ENCODE results near the gene SCAMP3. TPM values are rescaled to one million over a fixed set of nuclear protein-coding genes. Genes with fewer than 3 reads are reported as not detected.

The SCAMP3 gene
- 152 and 158 TPM in 2 replicates for total RNA-seq

DNA sequence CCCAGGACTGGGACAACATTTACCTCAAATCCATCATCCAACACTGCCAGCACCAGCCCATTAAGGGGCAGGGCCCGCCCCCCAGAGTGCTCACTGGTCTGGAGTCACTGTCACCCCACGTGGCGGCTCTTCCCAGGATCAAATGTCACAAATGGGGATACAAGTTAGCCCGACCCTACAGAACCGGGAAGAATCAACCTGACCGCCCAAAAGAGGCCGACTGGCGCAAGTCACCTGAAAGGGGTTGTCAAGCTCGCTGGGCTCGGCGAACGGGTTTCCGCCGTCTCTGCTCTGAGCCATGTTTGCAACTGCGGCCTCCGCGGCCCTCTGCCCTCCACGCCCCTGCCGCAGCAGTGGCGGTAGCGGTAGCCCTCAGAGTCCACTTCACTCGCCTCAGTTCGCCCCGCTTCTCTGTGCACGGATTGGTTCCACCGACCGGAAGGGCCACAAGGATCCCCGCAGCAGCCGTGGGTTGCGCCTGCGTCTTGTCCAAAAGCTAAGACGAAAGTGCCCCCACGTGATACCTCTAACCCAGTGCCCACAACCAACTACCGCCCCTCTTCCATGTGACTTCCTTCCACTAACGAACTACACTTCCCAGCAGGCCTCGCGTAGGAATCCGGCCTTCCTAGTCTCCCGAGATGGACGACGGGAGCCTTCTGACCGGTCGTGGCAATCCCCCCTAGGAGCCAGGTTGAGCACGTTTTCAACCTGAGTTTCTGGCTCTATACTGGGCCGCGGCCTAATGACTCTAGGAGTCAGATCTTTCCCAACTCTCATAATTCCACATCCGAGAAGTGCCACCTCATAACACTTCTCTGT lies at the start of gene SCAMP3:
Gene SCAMP3 (minus strand): TSS at position 509 of the 822 bp plus-strand sequence. CDS start 209 bp downstream, at position 300.
- H3K4me3 Mint-ChIP-seq = peak within 1 kb of the TSS; percentile 96
- intact Hi-C loops (cut with micrococcal nuclease) = loop anchor here (1.0 to 5.0 kb wide), 7 partner anchors 11 to 597 kb away; partner anchors contain the start of genes CLK2, FDPS, HCN3 and MTX1
- H3K9me3 Mint-ChIP-seq = no peaks in the 10 kb centered on the region
- peak; percentile 96 for DNase-seq
- peak within 1 kb of the TSS; percentile 91 for H3K27ac Mint-ChIP-seq
- H3K4me1 Mint-ChIP-seq = peaks cover 30% of the 10 kb centered on the region
- no peaks in the 10 kb centered on the region for H3K27me3 Mint-ChIP-seq
- H3K36me3 Mint-ChIP-seq (ENCODE audit: low read depth) = peaks cover 78% of the 10 kb centered on the region

DNA sequence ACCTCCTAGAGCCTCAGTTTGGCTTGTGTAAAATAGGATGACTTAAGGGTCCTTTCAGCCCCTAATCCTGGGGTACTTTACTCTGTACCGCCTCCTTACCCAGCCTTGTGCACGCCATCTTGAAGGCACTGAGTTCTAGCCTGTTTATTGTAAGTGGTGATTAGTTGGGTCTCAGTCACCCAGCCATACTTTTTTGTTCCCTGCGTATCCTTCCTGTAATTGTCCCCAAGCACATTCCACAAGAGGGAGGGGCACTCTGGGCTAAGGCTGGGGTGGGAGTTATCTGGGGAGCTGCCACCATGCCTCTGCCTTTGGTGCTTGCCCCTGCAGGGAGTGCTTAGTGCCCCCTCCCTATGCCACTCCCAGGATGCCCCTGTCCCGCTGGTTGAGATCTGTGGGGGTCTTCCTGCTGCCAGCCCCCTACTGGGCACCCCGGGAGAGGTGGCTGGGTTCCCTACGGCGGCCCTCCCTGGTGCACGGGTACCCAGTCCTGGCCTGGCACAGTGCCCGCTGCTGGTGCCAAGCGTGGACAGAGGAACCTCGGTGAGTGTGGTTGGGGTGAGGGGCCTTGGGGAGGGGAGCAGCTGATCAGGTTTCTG lies 47.4 kb upstream of the SCAMP3 start:
- intact Hi-C loops (cut with micrococcal nuclease) = loop anchor here (2.0 to 5.0 kb wide), 2 partner anchors 59 to 117 kb away; no protein-coding TSS in a partner anchor

DNA sequence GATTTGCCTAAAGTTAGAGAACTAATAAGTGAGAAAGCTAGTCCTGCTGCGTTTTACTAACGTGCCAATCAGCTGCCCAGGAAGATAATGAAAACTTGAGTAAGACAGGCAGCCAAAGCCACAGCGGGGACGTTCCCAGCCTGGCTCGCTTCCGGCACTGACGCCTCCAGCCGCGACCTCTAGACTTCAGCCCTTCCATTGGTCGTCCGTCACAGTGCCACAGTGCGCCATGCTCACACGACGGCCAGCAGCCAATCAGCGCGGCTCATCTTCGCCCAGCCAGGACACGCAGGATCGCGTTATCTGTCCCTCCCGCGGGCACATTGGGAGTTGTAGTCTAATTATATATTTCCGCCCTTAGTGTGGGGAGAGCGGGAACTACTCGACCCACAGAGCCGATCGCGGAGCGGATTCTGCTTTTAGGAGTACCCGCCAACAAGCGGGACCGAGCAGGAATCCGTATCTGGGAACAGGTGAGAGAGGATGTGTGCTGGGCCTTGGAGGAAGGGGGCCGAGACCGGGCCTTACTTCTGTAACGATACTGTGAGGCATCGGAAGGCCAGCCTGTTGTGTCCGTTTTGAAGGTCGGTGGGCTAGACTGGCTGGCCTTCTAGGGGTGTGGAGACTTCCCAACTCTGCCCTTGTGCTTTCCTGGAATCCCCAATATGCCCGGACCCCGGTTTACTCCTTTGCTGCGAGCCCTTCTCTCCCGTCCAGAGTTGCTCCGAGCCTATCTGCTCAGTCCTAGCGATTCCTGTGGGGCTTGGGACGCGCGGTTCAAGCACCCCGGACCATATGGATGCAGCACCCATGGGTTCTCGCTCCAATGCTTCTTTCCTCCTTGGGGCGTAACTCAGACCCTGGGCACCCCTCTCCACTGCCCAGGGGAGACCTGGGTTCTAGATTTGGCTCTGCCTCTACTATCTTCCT lies 46.6 kb upstream of the SCAMP3 start, which contains the start of gene FDPS:
Gene FDPS (plus strand): TSS at position 374 of the 930 bp plus-strand sequence. CDS start 924 bp downstream, outside the sequence.
- Mint-ChIP-seq H3K36me3 (ENCODE audit: low read depth) (peaks cover 45% of the 10 kb centered on the region), H3K27ac (peak within 1 kb of the TSS; percentile 92), H3K4me3 (peak within 1 kb of the TSS; percentile 99), H3K9me3 (no peaks in the 10 kb centered on the region), H3K27me3 (no peaks in the 10 kb centered on the region), H3K4me1 (peaks cover 39% of the 10 kb centered on the region)
- DNase-seq = peak; percentile 99
- intact Hi-C loops (cut with micrococcal nuclease) = loop anchor here (1.0 to 5.0 kb wide), 5 partner anchors 15 to 116 kb away; partner anchors contain the start of gene SCAMP3

More for the DNA sequence above, 47.4 kb upstream of the SCAMP3 start:
- H3K4me1 Mint-ChIP-seq = peaks cover 39% of the 10 kb centered on the region
- peak; percentile 65 for DNase-seq
- no peaks in the 10 kb centered on the region for H3K9me3 Mint-ChIP-seq
- H3K36me3 Mint-ChIP-seq (ENCODE audit: low read depth) = peaks cover 48% of the 10 kb centered on the region
- peak overlapping the region; percentile 99 for H3K4me3 Mint-ChIP-seq
- H3K27ac Mint-ChIP-seq = peak overlapping the region; percentile 92
- no peaks in the 10 kb centered on the region for H3K27me3 Mint-ChIP-seq

DNA sequence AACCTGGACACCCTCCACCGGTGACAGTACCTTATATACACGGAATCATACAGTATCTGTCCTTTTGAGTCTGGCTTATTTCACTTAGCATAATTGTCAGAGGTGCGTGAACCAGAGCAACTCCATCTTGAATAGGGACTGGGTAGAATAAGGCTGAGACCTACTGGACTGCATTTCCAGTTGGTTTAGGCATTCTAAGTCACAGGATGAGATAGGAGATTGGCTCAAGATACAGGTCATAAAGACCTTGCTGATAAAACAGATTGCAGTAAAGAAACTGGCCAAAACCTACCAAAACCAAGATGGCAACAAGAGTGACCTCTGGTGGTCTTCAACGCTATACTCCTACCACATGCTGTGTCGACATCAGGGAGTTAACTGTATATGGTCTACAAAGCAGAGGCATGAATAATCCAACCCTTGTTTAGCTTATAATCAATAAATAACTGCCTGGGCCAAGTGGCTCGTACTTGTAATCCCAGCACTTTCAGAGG lies 45.1 kb upstream of the SCAMP3 start:
- no peak for DNase-seq
- intact Hi-C loops (cut with micrococcal nuclease) = loop anchor here (5.0 kb wide), 1 partner anchor 115 kb away; no protein-coding TSS in a partner anchor
- peak overlapping the region; percentile 34 for H3K4me3 Mint-ChIP-seq
- peak overlapping the region; percentile 92 for H3K27ac Mint-ChIP-seq
- peaks cover 30% of the 10 kb centered on the region for H3K4me1 Mint-ChIP-seq
- peaks cover 35% of the 10 kb centered on the region for H3K36me3 Mint-ChIP-seq (ENCODE audit: low read depth)
- H3K9me3 Mint-ChIP-seq = no peaks in the 10 kb centered on the region
- H3K27me3 Mint-ChIP-seq = no peaks in the 10 kb centered on the region

DNA sequence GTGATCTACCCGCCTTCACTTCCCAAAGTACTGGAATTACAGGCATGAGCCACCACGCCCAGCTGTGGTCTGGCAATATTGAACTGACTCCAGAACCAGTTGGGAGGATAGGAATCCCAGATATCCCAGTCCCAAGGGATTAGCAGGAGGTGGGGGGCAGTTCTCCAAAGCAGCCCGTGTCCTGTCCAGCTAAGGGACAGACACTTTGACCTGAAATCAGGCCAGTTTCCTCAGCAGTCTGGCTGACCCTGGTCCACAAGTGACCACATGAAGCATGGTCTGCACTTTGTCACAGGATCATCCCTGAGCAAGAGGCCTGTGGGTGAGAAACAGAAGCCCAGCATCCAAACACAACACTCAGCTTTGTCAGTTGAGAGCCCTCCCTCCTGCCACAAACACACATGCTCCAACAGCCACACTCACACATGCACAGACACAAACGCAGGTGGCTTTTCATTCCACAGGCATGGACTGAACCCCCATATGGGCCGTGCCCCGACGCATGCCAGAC lies 43.8 kb upstream of the SCAMP3 start:
- H3K27ac Mint-ChIP-seq = peak overlapping the region; percentile 74
- peaks cover 21% of the 10 kb centered on the region for H3K4me1 Mint-ChIP-seq
- intact Hi-C loops (cut with micrococcal nuclease) = loop anchor here (5.0 kb wide), 1 partner anchor 114 kb away; no protein-coding TSS in a partner anchor

DNA sequence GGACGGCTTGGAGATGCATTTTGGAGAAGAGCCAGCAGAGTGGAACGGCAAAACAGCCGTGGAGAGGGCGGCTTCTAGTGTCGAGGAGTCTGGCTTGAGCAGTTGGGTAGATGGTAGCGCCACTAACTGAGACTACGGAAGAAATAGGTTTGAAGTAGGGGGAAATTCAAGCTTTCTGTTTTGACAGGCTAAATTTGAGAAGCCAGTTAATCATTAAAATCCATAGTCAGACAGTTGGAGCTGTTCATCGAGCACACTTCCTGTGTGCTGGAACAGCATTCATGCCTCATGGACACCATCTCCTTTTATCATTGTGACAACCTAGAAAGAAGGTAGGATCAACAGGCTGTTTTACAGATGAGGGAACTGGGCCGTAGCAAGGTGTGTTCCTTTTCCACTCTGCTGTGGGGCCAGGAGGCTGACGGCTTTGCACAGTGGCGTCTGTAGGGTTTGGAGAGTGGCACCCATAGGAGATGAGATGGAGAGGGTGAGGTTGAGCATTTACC lies 42.5 kb upstream of the SCAMP3 start:
- H3K27me3 Mint-ChIP-seq = no peaks in the 10 kb centered on the region
- no peak for DNase-seq
- intact Hi-C loops (cut with micrococcal nuclease) = loop anchor here (5.0 kb wide), 1 partner anchor 112 kb away; no protein-coding TSS in a partner anchor
- no peak overlapping the region for H3K4me3 Mint-ChIP-seq
- peaks cover 10% of the 10 kb centered on the region for H3K4me1 Mint-ChIP-seq
- no peak overlapping the region for H3K27ac Mint-ChIP-seq
- H3K36me3 Mint-ChIP-seq (ENCODE audit: low read depth) = peaks cover 10% of the 10 kb centered on the region
- H3K9me3 Mint-ChIP-seq = no peaks in the 10 kb centered on the region

More for the DNA sequence above, 43.8 kb upstream of the SCAMP3 start:
- no peaks in the 10 kb centered on the region for H3K9me3 Mint-ChIP-seq
- no peak for DNase-seq
- no peaks in the 10 kb centered on the region for H3K27me3 Mint-ChIP-seq
- H3K36me3 Mint-ChIP-seq (ENCODE audit: low read depth) = peaks cover 23% of the 10 kb centered on the region
- H3K4me3 Mint-ChIP-seq = no peak overlapping the region

DNA sequence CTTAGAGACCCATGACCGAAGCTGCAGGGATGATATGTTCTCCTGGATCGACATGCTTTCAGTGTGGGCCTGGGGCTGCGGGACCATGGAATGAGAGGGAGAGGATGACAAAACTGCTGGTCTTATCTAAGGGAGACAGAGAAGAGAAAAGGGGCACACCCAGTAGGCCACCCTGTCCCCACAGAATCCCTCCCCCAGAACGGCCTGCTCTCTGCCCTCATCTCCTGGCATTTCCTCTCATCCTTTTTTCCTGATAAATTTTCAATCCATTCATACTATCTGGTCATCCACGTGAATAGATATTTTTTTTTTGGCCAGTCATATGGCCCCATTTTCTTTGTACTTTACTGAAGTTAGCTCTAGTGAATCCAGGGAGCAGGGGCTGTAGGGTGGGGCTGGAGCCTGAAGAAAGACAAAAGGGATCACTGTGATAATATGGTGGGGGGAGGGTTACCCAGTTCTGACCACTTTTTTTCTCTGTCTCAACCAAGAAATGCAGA lies 39.2 kb upstream of the SCAMP3 start, which contains the start of gene PKLR:
Gene PKLR (minus strand): TSS at position 97 of the 500 bp plus-strand sequence. CDS start 43 bp downstream, at position 54.
- Mint-ChIP-seq H3K9me3 (no peaks in the 10 kb centered on the region), H3K27me3 (peaks cover 16% of the 10 kb centered on the region), H3K36me3 (ENCODE audit: low read depth) (no peaks in the 10 kb centered on the region), H3K4me1 (peaks cover 5% of the 10 kb centered on the region), H3K27ac (no peak within 1 kb of the TSS), H3K4me3 (no peak within 1 kb of the TSS)
- DNase-seq = no peak
- intact Hi-C loops (cut with micrococcal nuclease) = no loop called here

DNA sequence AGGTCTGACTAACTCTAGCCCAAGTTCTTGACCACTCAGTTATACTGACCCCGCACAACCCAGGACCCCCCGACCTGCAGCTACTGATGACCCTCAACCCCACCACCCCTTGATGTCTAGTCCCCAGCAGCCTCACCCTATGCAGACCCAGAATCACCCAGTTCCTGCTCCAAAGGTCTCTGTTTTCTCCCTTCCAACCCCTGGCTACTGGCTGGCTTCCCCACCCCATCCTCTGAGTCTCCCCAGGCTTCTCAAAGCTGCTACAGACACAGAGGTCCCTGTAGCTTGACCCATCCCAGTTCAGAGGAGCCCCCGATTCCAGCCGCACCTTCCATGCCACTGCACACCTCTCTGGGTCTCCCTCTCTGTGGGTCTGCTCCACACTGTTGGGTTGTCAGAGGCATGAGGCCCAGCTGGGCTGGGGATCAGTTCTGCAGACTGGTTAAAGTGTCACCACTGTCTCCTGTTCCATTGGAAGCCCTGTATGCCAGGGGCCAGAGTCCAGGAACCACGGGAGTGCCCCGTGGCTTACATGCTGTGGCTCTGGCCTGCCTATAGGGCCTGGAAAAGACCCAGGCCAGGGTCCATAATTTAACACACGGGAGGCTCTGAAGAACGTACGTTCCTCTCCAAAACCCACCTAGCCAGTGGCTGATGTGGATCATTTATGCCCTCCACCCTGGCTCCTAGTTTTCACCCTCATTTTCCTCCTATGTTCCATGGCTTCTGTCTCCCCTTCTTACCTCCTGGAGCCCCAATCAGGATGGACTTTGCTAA lies 38.6 kb upstream of the SCAMP3 start:
- H3K36me3 Mint-ChIP-seq (ENCODE audit: low read depth) = no peaks in the 10 kb centered on the region
- no peak overlapping the region for H3K4me3 Mint-ChIP-seq
- DNase-seq = no peak
- peaks cover 5% of the 10 kb centered on the region for H3K4me1 Mint-ChIP-seq
- no peaks in the 10 kb centered on the region for H3K9me3 Mint-ChIP-seq
- peaks cover 22% of the 10 kb centered on the region for H3K27me3 Mint-ChIP-seq
- no peak overlapping the region for H3K27ac Mint-ChIP-seq
- intact Hi-C loops (cut with micrococcal nuclease) = no loop called here

DNA sequence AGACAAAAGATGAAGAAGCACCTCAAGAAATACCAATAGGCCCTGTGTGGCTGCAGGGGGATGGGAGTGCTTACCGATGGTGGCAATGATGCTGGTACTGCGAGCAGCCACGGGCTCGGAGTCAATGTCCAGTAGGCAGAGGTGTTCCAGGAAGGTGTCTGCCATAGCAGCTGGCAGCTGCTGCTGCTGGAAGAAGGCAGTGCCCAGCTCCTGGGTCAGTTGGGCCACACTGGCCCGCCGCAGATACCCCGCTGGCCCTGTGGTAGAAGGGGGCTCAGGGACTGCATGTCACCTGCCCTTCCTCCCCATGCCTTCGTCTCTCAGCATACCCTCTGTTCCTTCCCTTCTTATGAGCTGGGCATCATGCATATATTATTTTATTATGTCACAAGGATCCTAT lies 37.9 kb upstream of the SCAMP3 start:
- no peak for DNase-seq
- Mint-ChIP-seq H3K27ac (no peak overlapping the region), H3K4me3 (no peak overlapping the region), H3K36me3 (ENCODE audit: low read depth) (no peaks in the 10 kb centered on the region), H3K9me3 (no peaks in the 10 kb centered on the region), H3K27me3 (peaks cover 27% of the 10 kb centered on the region), H3K4me1 (peaks cover 5% of the 10 kb centered on the region)
- intact Hi-C loops (cut with micrococcal nuclease) = no loop called here

DNA sequence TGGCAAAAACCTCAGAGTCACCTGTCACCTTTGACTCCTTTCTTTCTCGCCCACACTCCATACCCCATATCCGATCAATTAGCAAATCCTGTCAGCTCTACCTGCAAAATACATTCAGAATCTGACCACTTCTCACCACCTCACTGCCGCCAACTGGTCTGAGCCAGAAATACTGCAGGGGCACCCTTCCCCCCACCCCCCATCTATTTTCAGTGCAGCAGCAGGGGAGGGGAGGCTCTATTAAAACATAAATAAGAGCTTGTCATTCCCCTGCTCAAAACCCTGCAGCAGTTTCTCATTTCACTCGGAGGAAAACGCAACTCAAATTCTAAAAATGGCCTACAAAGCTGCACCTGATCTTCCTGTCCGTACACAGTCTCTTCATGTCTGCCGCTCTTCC lies 35.2 kb upstream of the SCAMP3 start:
- H3K27me3 Mint-ChIP-seq = peaks cover 42% of the 10 kb centered on the region
- DNase-seq = no peak
- no peak overlapping the region for H3K27ac Mint-ChIP-seq
- intact Hi-C loops (cut with micrococcal nuclease) = no loop called here
- peaks cover 8% of the 10 kb centered on the region for H3K4me1 Mint-ChIP-seq
- no peaks in the 10 kb centered on the region for H3K36me3 Mint-ChIP-seq (ENCODE audit: low read depth)
- no peaks in the 10 kb centered on the region for H3K9me3 Mint-ChIP-seq
- no peak overlapping the region for H3K4me3 Mint-ChIP-seq

DNA sequence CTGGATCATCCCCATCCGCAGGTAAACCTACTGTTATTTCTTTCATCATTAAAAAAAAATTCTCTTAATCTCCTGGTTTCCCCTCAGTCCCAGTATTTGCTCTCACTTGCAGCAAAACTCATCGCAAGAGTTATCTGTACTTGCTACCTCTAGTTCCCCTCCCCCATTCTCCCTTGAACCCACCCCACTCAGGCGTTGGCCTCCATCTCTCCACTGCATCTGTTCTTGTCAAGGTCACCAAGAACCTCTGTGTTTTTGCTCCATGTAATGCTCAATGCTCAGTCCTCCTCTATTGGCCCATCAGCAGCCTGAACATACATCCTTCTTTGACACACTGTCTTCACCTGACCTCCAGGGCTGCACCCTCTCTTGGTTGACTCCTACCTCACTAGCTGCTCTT lies 34.5 kb upstream of the SCAMP3 start:
- no peaks in the 10 kb centered on the region for H3K36me3 Mint-ChIP-seq (ENCODE audit: low read depth)
- H3K27ac Mint-ChIP-seq = no peak overlapping the region
- H3K9me3 Mint-ChIP-seq = no peaks in the 10 kb centered on the region
- peaks cover 46% of the 10 kb centered on the region for H3K27me3 Mint-ChIP-seq
- no peak for DNase-seq
- intact Hi-C loops (cut with micrococcal nuclease) = no loop called here
- H3K4me1 Mint-ChIP-seq = peaks cover 8% of the 10 kb centered on the region
- H3K4me3 Mint-ChIP-seq = no peak overlapping the region

DNA sequence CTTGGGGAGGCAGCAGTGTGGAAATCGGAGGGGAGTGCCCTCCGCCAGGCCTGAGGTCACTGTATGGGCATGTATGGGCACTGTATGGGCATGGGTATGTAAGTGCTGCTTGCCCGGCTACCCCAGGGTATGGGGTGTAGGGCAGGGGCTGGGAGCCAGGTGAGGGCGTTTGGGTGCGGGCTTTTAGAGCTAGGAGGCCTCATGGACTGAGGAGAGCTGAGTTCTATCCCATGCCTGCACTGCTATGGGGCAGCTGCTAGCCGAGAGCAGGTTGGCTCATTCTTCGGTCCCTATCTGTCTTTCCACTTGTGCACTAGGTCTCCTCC lies 33.7 kb upstream of the SCAMP3 start:
- Mint-ChIP-seq H3K4me3 (no peak overlapping the region), H3K27me3 (peaks cover 50% of the 10 kb centered on the region), H3K27ac (no peak overlapping the region), H3K4me1 (peaks cover 8% of the 10 kb centered on the region), H3K9me3 (no peaks in the 10 kb centered on the region), H3K36me3 (ENCODE audit: low read depth) (no peaks in the 10 kb centered on the region)
- no peak for DNase-seq
- intact Hi-C loops (cut with micrococcal nuclease) = no loop called here

Measured in activated CD4-positive, alpha-beta T cell treated with anti-CD3 and anti-CD28 coated beads, Interleukin-2, amount 10 ng/mL, durations not matched to agents 24 days and 14 days (primary cell).